Measurements from ENCODE around the gene FALEC. TPM values are rescaled to one million over a fixed set of nuclear protein-coding genes. Genes with fewer than 3 reads are reported as not detected.
"Not testable (repeated sequence)": the region's sequence is repeated elsewhere in the genome, so short reads cannot be mapped to it uniquely, and the experiment has no call there.

Gene FALEC
- total RNA-seq, 2 donors from 2014 or later = not detected

- Histone ChIP-seq H3K9me3 (no peaks in the 10 kb centered on the region), H3K27me3 (replicated peaks; ENCODE audit: insufficient read depth) (no peaks in the 10 kb centered on the region), H3K4me1 (ENCODE audit: control insufficient read depth in 1 of 2, low read depth in 2 of 2) (peaks cover 15 to 18% of the 10 kb centered on the region in 2 donors), H3K27ac (peak overlapping the region; percentile 98 to 99), H3K36me3 (peaks cover 40% of the 10 kb centered on the region), H3K4me3 (peak overlapping the region; percentile 93)
- peak; percentile 54 for DNase-seq (ENCODE audit: low spot score)
- TF ChIP-seq CTCF (IDR thresholded peaks at IDR 0.05) = no peak
- peak; percentile 57 for ATAC-seq (ENCODE audit: insufficient number of reproducible peaks, low FRiP score, low read depth)
Observed at GRCh38 chr1:150578272-150579109, 62.9 kb downstream of the FALEC start.

DNA sequence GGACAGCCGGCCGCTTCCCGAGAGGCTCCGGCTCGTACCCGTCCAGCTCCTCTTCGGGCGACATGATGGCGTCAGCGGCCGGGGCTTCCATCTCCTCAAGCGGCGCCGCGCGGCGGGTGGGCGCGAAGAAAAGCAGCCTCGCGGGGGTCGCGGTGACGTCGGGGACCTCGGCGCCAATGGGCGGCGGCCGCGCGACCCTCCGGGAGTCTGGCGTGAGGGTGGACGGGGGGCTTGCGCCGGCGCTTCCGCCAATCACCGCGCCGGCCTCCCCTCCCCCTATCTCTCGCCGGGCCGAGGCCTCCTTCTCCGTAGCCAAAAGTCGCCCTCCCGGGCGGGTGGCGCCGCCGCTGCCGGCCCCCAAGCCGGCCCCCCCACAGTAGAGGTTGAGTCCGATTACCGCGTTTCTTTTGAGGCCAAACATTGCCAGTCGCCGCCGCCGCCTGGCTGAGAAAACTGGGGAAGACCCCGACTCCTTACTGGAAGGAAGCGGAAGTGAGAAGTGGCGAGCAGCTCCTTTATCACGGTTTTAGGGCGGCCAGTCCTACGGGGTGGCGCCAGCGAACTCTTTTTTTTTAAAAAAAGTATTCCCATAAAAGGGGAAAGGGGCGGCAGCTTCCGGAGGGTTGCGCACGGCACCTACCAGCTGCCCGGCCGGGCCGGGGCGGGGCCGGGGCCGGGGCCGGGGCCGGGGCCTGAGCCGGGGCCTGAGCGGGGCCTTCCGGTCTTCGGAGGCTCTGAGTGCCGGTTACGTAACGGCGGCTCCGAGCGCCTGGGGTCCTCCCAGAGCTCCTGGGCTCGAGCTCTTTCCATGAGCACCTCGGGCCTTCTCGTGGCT lies 63.8 kb downstream of the FALEC start, which contains the start of gene MCL1:
Gene MCL1, minus strand, starts transcription at position 501 of the 835 bp plus-strand sequence. Its CDS starts 80 bp downstream, at position 421.
- Histone ChIP-seq H3K27me3 (replicated peaks; ENCODE audit: insufficient read depth) (no peaks in the 10 kb centered on the region), H3K9me3 (no peaks in the 10 kb centered on the region), H3K4me3 (peak within 1 kb of the TSS; percentile 93), H3K36me3 (peaks cover 34% of the 10 kb centered on the region), H3K4me1 (ENCODE audit: control insufficient read depth in 1 of 2, low read depth in 2 of 2) (peaks cover 9 to 10% of the 10 kb centered on the region in 2 donors), H3K27ac (peak within 1 kb of the TSS; percentile 98 to 99)
- ATAC-seq (ENCODE audit: insufficient number of reproducible peaks, low FRiP score, low read depth) = peak; percentile 80
- DNase-seq (ENCODE audit: low spot score) = peak; percentile 73
- no peak for TF ChIP-seq CTCF (IDR thresholded peaks at IDR 0.05)

DNA sequence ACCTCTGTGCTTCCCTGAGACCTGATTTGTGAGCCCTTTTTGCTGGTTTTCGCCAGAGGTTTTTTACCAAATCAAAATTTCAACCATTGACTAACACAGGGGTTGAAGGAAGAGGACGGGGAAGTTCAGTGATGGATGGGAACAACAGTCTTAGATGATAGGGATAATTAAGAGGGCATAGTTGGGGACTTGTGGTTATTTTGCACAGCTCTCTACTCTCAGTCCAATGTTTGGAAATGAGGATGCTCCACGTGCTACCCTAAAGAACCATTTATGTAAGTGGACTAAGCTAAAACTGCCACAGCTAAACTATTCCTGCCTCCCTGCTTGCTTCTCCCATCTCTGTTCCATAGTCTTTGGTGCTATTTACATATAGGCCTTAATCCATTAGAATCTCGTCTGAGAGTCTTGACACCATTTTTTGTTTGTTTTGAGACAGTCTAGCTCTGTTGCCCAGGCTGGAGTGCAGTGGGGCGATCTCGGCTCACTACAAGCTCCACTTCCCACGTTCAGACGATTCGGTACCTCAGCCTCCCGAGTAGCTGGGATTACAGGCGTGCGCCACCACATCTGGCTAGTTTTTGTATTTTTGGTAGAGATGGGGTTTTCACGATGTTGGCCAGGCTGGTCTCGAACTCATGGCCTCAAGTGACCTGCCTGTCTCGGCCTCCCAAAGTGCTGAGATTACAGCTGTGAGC lies 64.5 kb downstream of the FALEC start:
- H3K4me3 ChIP-seq = peak overlapping the region; percentile 93
- no peaks in the 10 kb centered on the region for H3K9me3 ChIP-seq
- DNase-seq (ENCODE audit: low spot score) (no peak), ATAC-seq (ENCODE audit: insufficient number of reproducible peaks, low FRiP score, low read depth) (peak; percentile 0)
- peak overlapping the region; percentile 98 to 99 for H3K27ac ChIP-seq
- H3K4me1 ChIP-seq (ENCODE audit: control insufficient read depth in 1 of 2, low read depth in 2 of 2) = peaks cover 5 to 6% of the 10 kb centered on the region in 2 donors
- H3K27me3 ChIP-seq (replicated peaks; ENCODE audit: insufficient read depth) = no peaks in the 10 kb centered on the region
- peaks cover 26% of the 10 kb centered on the region for H3K36me3 ChIP-seq
- TF ChIP-seq CTCF (IDR thresholded peaks at IDR 0.05) = no peak

DNA sequence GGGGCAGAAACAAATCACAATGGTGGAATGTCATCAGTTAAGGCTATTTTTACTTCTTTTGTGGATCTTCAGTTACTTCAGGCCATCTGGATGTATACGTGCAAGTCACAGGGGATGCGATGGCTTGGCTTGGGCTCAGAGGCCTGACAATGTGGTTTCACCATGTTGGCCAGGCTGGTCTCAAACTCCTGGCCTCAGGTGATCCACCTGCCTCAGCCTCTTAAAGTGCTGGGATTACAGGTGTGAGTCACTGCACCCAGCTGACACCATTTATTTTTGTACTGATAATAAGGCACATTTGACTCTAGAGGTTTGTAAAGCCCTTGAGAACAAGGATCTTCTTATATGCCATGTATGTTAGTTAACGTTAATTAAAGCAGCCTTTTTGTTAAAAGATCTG lies 65.4 kb downstream of the FALEC start:
- H3K4me3 ChIP-seq; ATAC-seq (ENCODE audit: insufficient number of reproducible peaks, low FRiP score, low read depth); H3K9me3 ChIP-seq; H3K27me3 ChIP-seq (replicated peaks; ENCODE audit: insufficient read depth); H3K4me1 ChIP-seq (ENCODE audit: control insufficient read depth in 1 of 2, low read depth in 2 of 2); H3K27ac ChIP-seq; DNase-seq (ENCODE audit: low spot score): not testable (repeated sequence)
- H3K36me3 ChIP-seq = peaks cover 18% of the 10 kb centered on the region

- H3K4me3 ChIP-seq; ATAC-seq (ENCODE audit: insufficient number of reproducible peaks, low FRiP score, low read depth); H3K9me3 ChIP-seq; H3K27ac ChIP-seq; DNase-seq (ENCODE audit: low spot score); H3K27me3 ChIP-seq (replicated peaks; ENCODE audit: insufficient read depth); H3K4me1 ChIP-seq (ENCODE audit: control insufficient read depth in 1 of 2, low read depth in 2 of 2): not testable (repeated sequence)
- H3K36me3 ChIP-seq = peaks cover 14% of the 10 kb centered on the region
Observed at GRCh38 chr1:150581437-150581836, 65.9 kb downstream of the FALEC start.

GRCh38 chr1:150581962-150582361 lies 66.4 kb downstream of the FALEC start:
- not testable (repeated sequence) for H3K4me3 ChIP-seq; DNase-seq (ENCODE audit: low spot score); H3K9me3 ChIP-seq; H3K27me3 ChIP-seq (replicated peaks; ENCODE audit: insufficient read depth); H3K4me1 ChIP-seq (ENCODE audit: control insufficient read depth in 1 of 2, low read depth in 2 of 2); ATAC-seq (ENCODE audit: insufficient number of reproducible peaks, low FRiP score, low read depth); H3K27ac ChIP-seq; H3K36me3 ChIP-seq

Measured in thoracic aorta (tissue), 2 donors.